Progenitor cell of endocrine pancreas (in vitro differentiated cells): ENCODE data around the gene HS3ST6. TPM values are rescaled to one million over a fixed set of nuclear protein-coding genes. Genes with fewer than 3 reads are reported as not detected.

ENCODE experiments used
- DNase-seq: peaks from one replicate; pipeline ENCODE4 v3.0.0; 2021; ENCODE audit warnings: low spot score; ENCODE audit not compliant: unreplicated experiment
- H3K27ac Mint-ChIP-seq: 2 replicates; pipeline ENCODE4 v1.8.0; 2021; ENCODE audit warnings: mild to moderate bottlenecking, moderate library complexity, mixed read lengths
- H3K27me3 Mint-ChIP-seq: 2 replicates; pipeline ENCODE4 v1.8.0; 2021; ENCODE audit warnings: mixed read lengths
- H3K36me3 Mint-ChIP-seq: 2 replicates; pipeline ENCODE4 v1.8.0; 2022; ENCODE audit warnings: mixed read lengths; ENCODE audit not compliant: insufficient read depth
- H3K4me1 Mint-ChIP-seq: 2 replicates; pipeline ENCODE4 v1.8.0; 2021; ENCODE audit warnings: low read depth, mixed read lengths
- H3K4me3 Mint-ChIP-seq: 2 replicates; pipeline ENCODE4 v1.8.0; 2021; ENCODE audit warnings: low read depth, mild to moderate bottlenecking, moderate library complexity, mixed read lengths
- H3K9me3 Mint-ChIP-seq: 2 replicates; pipeline ENCODE4 v1.8.0; 2021; ENCODE audit warnings: low read depth, mixed read lengths
- CTCF ChIP-seq: fragments of 200-600 bp; sonication (generic); IDR thresholded peaks from one replicate; pipeline ENCODE4 v1.5.0; 2021; ENCODE audit warnings: antibody characterized with exemption, mild to moderate bottlenecking; ENCODE audit not compliant: unreplicated experiment
- total RNA-seq: library from RNA; stranded (reverse); gene quantifications from 2 replicates; pipeline ENCODE4 v1.2.1, GENCODE V29; 2021

The HS3ST6 gene
- total RNA-seq, 1 donor from 2014 or later, result 0.46 TPM

GRCh38 chr16:1870365-1871082, 47.7 kb downstream of the HS3ST6 start:
- Mint-ChIP-seq H3K36me3 (peaks cover 3% of the 10 kb centered on the region), H3K27me3 (peaks cover 45% of the 10 kb centered on the region), H3K27ac (no peak overlapping the region), H3K4me3 (no peak overlapping the region), H3K9me3 (peaks cover 3% of the 10 kb centered on the region), H3K4me1 (no peaks in the 10 kb centered on the region)
- DNase-seq, result no peak
- TF ChIP-seq CTCF, result no peak

- Mint-ChIP-seq H3K4me1 (no peaks in the 10 kb centered on the region), H3K4me3 (no peak overlapping the region), H3K36me3 (no peaks in the 10 kb centered on the region), H3K27ac (no peak overlapping the region), H3K27me3 (peaks cover 39% of the 10 kb centered on the region), H3K9me3 (no peaks in the 10 kb centered on the region)
- no peak for DNase-seq
- no peak for TF ChIP-seq CTCF
Observed at GRCh38 chr16:1865902-1866690, 52.1 kb downstream of the HS3ST6 start.

GRCh38 chr16:1863681-1864460, 54.3 kb downstream of the HS3ST6 start:
- Mint-ChIP-seq H3K36me3 (no peaks in the 10 kb centered on the region), H3K27me3 (peaks cover 55% of the 10 kb centered on the region), H3K4me1 (no peaks in the 10 kb centered on the region), H3K27ac (no peak overlapping the region), H3K9me3 (no peaks in the 10 kb centered on the region), H3K4me3 (no peak overlapping the region)
- DNase-seq, result no peak
- peak; percentile 74 for TF ChIP-seq CTCF

- Mint-ChIP-seq H3K9me3 (no peaks in the 10 kb centered on the region), H3K4me1 (no peaks in the 10 kb centered on the region), H3K4me3 (no peak overlapping the region), H3K27me3 (peaks cover 69% of the 10 kb centered on the region), H3K27ac (no peak overlapping the region), H3K36me3 (no peaks in the 10 kb centered on the region)
- TF ChIP-seq CTCF, result no peak
- no peak for DNase-seq
Observed at GRCh38 chr16:1862394-1862793, 55.8 kb downstream of the HS3ST6 start.

GRCh38 chr16:1861730-1862129, 56.5 kb downstream of the HS3ST6 start:
- peaks cover 72% of the 10 kb centered on the region for H3K27me3 Mint-ChIP-seq
- no peak for DNase-seq
- H3K27ac Mint-ChIP-seq, result no peak overlapping the region
- no peaks in the 10 kb centered on the region for H3K4me1 Mint-ChIP-seq
- no peak overlapping the region for H3K4me3 Mint-ChIP-seq
- TF ChIP-seq CTCF, result no peak
- H3K36me3 Mint-ChIP-seq, result no peaks in the 10 kb centered on the region
- H3K9me3 Mint-ChIP-seq, result no peaks in the 10 kb centered on the region
